ENCODE measurements around the gene PHLDB3.
"Not testable (repeated sequence)": the region's sequence is repeated elsewhere in the genome, so short reads cannot be mapped to it uniquely, and the experiment has no call there.

PHLDB3 gene

DNA sequence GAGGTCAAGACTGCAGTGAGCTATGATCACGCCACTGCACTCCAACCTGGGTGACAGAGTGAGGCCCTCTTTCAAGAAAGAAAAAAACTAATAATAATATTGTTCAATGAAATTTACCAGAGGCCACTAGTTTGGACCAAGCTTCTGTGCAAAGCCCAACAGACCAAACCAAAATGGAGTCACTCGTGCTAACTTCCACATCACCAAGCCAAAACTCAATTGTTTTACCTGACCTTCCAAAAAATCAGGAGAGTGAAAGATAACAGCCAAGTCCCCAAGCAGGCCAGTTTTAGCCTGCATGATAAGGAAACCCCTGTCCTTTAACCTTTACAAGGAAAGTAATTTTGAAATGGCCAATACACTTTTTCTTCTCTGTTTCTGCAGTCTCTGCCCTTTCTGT, 59.1 kb downstream of the PHLDB3 start:
- TF ChIP-seq CTCF (IDR thresholded peaks at IDR 0.05; ENCODE audit: low read depth, low read length, missing control alignments): no peak
- no peak overlapping the region for H3K4me3 ChIP-seq (ENCODE audit: low read depth, low read length)
- no peak for DNase-seq (ENCODE audit: low read depth)

GRCh38 chr19:43444531-43445287, 59.8 kb downstream of the PHLDB3 start:
- TF ChIP-seq CTCF (IDR thresholded peaks at IDR 0.05; ENCODE audit: low read depth, low read length, missing control alignments): no peak
- DNase-seq (ENCODE audit: low read depth): no peak
- H3K4me3 ChIP-seq (ENCODE audit: low read depth, low read length): no peak overlapping the region

GRCh38 chr19:43444091-43444490, 60.5 kb downstream of the PHLDB3 start:
- H3K4me3 ChIP-seq (ENCODE audit: low read depth, low read length); DNase-seq (ENCODE audit: low read depth): not testable (repeated sequence)

DNA sequence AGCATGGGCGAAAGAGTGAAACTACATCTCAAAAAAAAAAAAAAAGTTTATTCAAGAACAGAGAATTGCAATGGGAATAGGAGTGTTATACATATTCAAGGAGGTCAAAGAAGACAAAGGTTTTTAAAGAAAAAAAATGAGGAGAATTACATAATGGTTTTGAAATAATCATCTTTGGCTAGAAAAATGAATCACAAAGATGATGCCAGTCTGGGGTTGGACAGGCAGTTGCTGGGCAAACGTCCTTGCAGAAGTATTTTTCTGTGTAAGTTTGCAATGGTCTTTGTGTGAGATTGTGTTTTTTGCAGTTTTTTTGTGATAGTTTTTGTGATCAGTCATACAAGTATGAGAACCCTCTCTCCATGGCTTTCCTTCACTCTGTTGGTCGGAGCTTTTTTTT, 62.8 kb downstream of the PHLDB3 start:
- DNase-seq (ENCODE audit: low read depth): no peak
- no peak for TF ChIP-seq CTCF (IDR thresholded peaks at IDR 0.05; ENCODE audit: low read depth, low read length, missing control alignments)
- H3K4me3 ChIP-seq (ENCODE audit: low read depth, low read length): no peak overlapping the region

GRCh38 chr19:43439709-43440063, 64.9 kb downstream of the PHLDB3 start:
- no peak for DNase-seq (ENCODE audit: low read depth)
- H3K4me3 ChIP-seq (ENCODE audit: low read depth, low read length): no peak overlapping the region
- TF ChIP-seq CTCF (IDR thresholded peaks at IDR 0.05; ENCODE audit: low read depth, low read length, missing control alignments): no peak

GRCh38 chr19:43439032-43439708, 65.4 kb downstream of the PHLDB3 start:
- DNase-seq (ENCODE audit: low read depth): no peak

More at GRCh38 chr19:43439032-43439708, 65.4 kb downstream of the PHLDB3 start:
- H3K4me3 ChIP-seq (ENCODE audit: low read depth, low read length): no peak overlapping the region
- no peak for TF ChIP-seq CTCF (IDR thresholded peaks at IDR 0.05; ENCODE audit: low read depth, low read length, missing control alignments)

Measured in GM12864 (cell line).